ENCODE data around the gene EPB41L3. TPM values are rescaled to one million over a fixed set of nuclear protein-coding genes. Genes with fewer than 3 reads are reported as not detected.

The EPB41L3 gene
- total RNA-seq (2022; extraction: Qiagen RNA extraction) = 0.10 to 0.81 TPM (median 0.21 TPM) in 5 replicates

DNA sequence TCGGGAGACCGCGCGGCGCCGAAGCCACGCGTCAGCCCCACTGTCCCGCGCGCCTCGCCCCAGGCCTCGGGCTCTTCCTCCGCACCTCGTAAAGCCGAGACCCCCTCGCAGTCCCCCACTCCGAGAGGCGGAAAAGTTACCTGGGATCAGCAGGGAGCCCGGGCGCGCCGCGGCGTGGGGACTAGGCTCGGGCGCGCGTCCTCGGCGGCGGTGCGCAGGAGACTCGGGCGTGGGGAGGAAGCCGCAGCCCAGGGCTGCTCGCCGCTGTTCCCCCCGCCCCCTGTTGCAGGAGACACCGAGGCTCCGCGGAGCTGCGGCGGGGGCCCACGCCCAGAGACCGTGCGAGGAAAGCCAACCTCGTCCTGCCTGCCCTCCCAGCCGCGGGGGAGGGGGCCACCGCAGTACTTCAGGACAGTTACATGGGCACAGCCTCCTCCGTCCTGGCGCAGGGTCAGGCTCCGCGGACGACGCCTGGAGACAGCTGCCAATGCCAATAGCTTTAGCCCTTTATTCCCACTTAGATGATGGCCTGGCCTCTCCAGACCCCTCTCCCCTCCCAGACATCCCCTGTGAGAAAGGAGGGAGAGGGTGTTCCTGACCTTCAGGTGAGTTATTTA, at the start of gene EPB41L3:
Gene EPB41L3, minus strand, starts transcription at position 225 of the 617 bp plus-strand sequence. CDS start 54,814 bp downstream, outside the sequence.

Other genes with a start within 250 kb of the EPB41L3 start
- gene ZBTB14, start 248.3 kb downstream of the EPB41L3 start, total RNA-seq (2022; extraction: Qiagen RNA extraction) = 6.3 to 7.3 TPM (median 6.6 TPM) in 5 replicates

All from A549 treated with Mapracorat at 1 μM for 4 hours (cell line).